CMK (cell line): ENCODE measurements around the gene TARS2.

Experiments
- DNase-seq: peaks from one replicate; pipeline ENCODE4 v3.0.0-alpha.2; 2010; ENCODE audit warnings: low read depth

TARS2 gene, protein sequence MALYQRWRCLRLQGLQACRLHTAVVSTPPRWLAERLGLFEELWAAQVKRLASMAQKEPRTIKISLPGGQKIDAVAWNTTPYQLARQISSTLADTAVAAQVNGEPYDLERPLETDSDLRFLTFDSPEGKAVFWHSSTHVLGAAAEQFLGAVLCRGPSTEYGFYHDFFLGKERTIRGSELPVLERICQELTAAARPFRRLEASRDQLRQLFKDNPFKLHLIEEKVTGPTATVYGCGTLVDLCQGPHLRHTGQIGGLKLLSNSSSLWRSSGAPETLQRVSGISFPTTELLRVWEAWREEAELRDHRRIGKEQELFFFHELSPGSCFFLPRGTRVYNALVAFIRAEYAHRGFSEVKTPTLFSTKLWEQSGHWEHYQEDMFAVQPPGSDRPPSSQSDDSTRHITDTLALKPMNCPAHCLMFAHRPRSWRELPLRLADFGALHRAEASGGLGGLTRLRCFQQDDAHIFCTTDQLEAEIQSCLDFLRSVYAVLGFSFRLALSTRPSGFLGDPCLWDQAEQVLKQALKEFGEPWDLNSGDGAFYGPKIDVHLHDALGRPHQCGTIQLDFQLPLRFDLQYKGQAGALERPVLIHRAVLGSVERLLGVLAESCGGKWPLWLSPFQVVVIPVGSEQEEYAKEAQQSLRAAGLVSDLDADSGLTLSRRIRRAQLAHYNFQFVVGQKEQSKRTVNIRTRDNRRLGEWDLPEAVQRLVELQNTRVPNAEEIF

DNA sequence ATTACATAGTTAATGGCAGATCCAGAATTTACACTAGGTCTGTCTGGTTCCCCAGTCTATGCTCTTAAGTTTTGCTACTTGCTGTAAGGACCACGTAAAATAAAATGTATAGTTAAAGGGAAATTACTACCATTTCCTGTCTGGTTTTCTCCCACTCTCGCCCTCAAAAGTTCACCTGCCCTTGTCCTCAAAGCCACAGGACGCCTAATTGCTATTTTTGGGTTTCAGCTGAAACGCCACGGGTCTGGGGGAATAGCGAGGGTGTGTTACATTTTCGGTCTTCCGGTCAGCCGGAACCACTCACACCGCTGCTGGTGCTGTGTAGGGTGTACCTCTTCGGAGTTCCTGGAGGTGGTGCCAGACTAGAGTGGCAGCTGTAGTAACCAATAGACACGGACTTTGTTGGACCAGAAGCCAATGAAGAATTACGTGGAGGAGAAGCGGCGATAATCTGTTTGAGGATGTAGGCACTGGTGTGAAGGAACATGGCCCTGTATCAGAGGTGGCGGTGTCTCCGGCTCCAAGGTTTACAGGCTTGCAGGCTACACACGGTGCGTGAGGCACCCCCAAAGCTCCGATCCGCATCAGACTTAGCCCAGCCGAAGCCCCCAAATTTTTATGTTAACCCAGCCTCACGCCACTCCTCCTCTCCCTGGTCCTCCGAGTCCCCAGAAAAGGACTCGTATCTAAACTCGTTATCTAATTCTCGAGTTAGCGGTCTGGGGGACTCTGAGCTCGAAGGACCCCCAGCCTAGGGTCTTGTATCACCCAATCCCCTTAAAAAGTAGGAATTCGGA lies at the start of gene TARS2:
Gene TARS2 (plus strand): TSS at position 454 of the 797 bp plus-strand sequence. CDS start 32 bp downstream, at position 486.
- DNase-seq = peak; percentile 94

DNA sequence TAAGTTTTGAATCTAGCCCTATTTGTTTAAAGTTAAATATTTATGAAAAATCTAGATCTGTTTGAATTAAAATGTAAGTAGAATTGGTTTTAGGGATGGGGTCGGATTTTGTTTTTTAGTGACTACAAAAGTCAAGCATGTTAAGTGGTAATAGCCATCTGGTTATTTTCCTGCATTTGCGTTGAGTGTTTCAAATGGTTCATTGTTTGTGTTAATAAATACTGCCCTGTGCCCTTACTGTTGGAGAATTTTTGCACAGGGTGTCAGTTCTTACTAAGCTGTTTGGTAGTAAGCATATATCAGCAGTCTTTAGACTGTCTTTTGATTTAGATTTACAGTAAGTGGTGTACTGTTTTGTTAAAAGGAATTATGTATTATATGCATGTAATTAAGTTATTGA lies 46.1 kb upstream of the TARS2 start:
- no peak for DNase-seq

DNA sequence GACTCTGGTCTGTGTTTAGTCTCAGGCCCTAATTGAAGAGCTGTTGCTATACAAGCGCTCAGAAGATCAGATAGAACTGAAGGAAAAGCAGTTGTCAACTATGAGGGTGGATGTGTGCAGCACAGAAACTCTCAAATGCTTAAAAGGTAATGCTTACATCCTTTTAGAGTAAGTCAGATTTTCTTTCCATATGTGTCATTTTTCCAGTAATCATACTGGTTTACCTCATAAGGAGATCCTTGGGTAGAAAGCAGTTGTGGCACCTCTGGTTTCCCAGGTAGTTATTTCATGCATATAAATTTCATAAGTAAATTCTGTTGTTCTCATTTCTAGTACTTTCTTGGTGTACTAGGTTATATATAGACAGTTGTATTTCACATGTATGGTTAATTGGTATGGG lies 43.0 kb upstream of the TARS2 start:
- no peak for DNase-seq

DNA sequence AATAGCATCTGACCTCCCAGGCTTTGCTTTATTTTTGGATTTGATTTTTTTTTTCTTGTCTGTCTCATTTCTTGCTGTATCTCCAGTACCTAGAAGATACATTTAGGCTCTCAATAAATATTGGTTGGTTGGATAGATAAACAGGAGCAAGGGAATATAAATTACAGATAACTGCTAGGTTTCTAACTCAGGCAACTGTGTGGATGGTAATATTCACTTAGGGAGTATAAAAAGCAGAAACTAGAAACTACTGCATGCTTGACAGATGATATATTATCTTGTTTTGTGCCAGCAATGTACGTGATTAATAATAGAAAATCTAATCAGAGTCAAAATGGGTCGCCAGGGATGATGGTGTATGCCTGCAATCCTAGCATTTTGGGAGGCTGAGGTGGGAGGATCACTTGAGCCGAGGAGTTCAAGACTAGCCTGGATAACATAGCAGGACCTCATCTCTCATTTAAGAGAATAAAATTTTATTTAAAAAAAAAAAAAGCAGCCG lies 31.0 kb upstream of the TARS2 start:
- DNase-seq = no peak

DNA sequence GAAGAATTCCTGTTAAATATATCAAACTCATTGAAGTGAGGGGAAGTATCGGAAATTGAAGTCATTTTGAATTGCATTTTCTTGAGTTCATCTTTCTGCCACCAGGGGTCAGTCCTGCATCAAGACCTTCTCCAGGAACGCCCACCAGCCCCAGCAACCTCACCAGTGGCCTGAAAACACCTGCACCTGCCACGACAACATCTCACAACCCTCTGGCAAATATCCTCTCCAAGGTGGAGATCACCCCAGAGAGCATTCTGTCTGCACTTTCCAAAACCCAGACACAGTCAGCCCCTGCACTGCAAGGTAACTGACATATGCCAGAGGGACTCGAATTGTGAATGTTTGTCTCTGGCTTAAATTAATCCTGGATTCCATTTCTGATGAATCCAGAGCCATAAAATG lies 22.8 kb upstream of the TARS2 start:
- no peak for DNase-seq

DNA sequence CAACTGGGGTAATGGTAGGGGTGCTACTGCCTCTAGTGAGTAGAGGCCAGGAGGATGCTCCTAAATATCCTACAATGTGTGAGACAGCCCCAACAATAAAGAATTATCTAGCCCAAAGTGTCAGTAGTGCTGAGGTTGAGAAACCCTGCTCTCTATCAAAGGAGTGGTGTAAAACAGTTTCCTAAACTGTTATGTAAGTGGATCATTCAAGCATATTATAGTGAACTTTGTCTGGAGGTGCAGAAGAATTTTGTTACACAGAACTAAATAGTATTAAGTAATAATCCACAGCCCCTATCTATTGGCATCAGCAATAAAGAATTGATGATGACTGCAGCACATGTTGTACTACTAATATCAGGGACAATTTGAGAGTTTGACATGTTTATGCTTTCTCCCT lies 20.3 kb upstream of the TARS2 start:
- DNase-seq = no peak

DNA sequence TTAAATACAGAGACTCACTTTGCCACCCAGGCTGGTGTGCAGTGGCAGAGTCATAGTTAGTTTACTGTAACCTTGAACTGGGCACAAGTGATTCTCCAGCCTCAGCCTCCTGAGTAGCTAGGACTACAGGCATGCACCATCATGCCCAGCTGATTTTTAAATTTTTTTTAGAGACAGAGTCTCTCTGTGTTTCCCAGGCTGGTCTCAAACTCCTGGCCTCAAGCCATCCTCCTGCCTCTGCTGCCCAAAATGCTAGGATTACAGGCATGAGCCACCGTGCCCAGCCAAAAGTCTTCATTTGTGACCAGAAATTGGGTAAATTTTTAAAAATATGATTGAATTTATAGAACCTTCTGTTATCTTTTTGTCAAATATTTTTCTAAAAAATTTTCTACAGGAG lies 17.9 kb upstream of the TARS2 start:
- no peak for DNase-seq

DNA sequence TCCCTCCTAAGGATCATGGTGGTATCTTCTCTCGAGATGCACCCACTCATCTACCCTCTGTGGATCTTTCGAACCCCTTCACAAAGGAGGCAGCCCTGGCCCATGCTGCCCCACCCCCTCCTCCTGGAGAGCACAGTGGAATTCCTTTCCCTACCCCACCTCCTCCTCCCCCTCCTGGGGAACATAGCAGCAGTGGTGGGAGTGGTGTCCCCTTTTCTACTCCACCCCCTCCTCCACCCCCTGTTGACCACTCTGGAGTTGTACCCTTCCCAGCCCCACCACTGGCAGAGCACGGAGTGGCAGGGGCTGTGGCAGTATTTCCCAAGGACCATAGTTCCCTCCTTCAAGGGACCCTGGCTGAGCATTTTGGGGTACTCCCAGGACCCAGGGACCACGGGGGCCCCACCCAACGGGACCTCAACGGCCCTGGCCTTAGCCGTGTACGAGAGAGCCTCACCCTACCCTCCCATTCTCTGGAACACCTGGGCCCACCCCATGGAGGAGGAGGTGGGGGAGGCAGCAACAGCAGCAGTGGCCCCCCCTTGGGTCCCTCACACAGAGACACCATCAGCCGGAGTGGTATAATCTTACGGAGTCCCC lies 14.5 kb upstream of the TARS2 start:
- no peak for DNase-seq

DNA sequence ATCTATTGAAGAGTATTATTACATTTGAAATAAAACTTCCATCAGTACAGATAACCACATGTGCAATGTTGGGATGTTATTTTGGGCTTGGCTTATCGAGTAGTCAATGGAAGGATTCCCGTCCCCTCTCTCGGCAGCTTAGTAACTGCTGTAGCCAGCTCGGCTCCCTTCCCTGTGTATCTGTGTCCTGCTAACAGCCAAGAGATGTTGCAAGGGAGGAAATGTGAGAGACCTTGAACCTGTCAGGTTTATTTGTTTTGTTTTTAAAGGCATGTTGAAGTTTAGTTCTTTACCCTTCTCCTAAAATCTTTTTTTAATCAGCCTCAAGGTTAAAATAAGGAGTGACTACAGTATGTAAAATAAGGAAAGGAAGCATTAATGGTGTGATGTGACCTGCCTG lies 13.6 kb upstream of the TARS2 start:
- DNase-seq = no peak

DNA sequence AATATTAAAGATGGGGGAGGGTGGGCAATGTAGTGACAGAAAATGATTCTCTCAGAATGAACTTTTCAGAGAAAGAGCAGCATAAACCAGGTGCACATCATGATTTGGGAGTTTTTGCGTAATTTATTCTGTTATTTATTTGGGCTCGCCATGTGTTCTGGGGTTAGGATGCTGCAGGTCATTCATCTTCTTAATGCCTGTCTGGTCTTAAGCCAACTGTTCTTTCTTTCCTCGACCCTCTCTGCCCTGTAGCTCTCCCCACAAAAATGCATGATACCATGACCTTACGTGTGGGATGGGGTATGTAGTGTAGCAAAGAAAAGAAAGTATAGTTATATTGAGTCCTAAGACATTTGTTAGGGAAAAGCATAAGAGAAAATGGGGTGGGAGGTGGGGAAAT lies 12.3 kb upstream of the TARS2 start:
- no peak for DNase-seq

DNA sequence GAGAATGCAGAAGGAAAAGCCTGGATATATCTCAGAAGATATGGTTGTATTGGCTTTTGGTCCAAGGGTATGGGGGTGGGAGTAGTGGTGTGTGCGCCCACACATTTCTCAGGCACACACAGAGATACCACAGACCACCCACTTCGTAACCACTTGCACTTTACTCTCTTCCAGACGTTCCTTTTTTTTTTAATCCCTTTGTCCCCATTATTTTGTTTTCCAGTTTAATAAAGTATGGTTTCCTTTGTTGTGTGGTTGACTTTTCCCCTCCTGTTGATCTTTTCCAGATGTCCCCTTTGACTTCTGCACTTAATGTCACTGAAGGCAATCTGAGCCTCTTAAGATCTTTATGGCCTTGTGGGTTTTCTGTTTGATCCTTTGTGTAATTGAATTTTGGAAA lies 10.5 kb upstream of the TARS2 start:
- DNase-seq = no peak

DNA sequence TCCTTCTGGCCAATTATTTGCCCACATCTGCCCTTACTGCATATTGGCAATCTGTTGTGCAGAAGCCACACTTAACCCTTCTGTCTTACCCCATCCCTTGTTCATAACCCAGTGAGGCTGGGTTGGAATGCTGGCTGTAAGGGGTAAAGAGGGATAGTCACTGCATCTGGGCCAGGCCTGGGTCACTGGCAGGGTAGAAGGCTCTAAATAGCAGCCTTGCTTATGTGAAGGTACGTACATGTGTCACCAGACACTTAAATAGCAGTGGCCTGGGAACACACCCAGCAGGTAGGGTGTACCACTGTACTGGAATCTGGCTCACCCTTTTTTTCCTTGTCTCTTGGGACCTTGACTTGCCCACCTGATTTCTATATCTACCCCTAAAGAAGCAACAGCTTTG lies 9.9 kb upstream of the TARS2 start:
- DNase-seq = no peak

DNA sequence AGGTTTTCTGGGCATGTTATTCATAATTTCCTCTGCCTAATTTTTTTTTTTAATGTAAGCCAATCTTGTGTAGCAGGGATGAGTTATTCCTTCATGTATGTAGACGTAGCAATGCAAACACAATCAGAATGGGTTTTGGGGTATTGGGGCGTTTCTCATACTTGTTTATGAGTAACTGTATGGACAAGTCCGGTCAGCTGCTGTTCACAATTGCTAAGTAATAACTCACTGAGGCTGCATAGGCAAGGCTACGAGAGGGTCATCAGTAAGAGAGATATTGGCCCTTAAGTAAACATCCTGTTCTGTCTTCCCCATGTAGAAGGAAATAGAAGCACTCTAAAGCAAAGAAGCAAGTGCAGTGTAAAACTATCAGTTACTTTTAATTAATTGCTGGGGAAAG lies 9.5 kb upstream of the TARS2 start:
- no peak for DNase-seq

DNA sequence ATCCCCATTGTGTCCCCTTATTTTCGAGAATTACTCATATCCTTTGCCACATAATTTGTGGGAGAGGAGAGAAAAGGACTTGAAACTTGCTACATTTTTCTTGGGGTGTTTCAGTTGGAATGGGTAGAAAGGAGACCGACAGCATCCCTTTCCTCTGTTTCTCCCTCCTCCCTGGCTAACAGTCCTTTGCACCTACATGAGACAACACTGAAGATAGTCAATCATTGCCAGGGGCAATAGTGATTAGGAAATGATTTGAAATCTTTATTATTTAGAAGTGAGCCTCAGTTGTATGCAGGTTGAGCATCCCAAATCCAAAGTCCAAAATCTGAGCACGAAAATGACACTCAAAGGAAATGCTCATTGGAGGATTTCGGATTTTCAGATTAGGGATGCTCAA lies 7.8 kb upstream of the TARS2 start:
- no peak for DNase-seq

DNA sequence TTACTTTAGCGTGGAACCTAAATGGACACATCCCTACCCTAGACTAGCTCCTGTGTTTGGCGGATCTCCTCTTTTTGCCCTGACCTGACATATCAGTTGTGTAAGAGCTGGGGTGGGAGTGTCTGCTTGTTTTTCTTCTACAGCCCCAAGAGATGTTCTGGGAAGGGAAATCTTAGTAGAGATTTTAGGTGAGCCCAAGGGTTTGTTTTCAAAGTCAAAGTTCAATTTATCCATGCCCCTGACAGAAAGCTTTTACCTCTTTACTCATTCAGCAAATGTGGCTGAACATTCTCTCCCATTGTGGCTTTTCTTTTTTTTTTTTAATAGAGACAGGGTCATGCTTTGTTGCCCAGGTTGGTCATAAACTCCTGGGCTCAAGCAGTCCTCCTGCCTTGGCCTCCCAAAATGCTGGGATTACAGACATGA lies 7.3 kb upstream of the TARS2 start:
- DNase-seq = no peak

DNA sequence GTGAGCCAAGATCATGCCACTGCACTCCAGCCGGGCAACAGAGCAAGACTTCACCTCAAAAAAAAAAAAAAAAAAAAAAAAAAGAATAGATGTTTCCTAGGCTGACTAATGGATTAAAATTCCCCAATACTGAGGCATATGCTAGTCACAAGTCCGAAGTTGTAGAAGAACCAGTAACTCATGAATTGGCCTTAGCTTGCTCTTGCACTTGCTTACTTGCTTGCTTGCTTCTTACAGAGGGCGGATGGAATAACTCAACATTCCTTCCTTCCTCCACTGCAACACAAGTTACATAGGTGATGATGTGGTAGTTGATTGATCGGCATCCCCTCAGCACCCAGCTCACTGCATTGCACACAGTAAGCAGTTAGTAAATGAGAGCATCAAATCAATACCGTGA lies 2.8 kb upstream of the TARS2 start:
- no peak for DNase-seq

DNA sequence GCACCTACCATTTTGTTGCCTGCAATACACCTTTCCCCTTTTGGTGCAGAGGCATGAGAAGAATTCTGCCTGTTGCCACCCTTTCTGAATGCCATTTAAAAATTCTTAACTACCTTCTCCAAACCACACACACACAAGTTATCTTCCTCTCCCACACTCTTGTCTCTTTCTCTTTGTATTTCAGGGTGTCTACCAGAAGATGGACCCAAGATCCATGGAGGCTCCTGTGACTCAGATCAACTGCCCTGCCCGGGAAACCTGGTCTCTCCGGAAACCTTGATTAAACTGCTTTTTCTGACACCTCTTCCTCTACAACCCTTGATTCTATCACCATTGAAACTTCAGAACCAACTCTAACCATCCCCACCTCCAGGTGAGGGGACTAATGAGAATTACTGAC lies 2.4 kb upstream of the TARS2 start:
- DNase-seq = no peak

DNA sequence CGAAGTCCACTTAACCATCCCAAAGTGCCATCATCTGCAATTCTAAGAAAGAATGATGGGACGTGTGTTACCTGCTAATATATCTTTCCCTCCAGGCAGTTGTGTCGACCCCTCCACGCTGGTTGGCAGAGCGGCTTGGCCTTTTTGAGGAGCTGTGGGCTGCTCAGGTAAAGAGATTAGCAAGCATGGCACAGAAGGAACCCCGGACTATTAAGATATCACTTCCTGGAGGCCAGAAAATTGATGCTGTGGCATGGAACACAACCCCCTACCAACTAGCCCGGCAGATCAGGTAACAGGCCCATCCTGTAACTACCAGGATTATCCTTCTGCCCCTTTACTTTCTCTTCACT lies 520 bp downstream of the TARS2 start:
- no peak for DNase-seq

DNA sequence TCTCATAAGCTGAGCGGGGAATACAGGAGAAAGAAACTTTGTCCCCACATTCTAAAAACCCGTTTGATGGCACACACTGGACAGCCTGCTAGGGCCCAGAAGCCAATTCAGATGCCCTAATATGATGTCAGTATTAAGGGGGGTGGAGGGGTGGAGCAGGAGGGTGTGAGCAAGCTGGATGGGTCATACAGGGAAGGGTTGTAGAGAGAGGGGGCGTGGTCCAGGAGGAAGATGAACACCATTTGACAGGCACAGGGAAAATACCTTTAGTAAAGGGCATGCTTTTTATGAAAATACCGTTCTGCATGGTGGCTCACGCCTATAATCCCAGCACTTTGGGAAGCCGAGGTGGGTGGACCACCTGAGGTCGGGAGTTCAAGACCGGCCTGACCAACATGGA lies 6.0 kb downstream of the TARS2 start:
- no peak for DNase-seq

DNA sequence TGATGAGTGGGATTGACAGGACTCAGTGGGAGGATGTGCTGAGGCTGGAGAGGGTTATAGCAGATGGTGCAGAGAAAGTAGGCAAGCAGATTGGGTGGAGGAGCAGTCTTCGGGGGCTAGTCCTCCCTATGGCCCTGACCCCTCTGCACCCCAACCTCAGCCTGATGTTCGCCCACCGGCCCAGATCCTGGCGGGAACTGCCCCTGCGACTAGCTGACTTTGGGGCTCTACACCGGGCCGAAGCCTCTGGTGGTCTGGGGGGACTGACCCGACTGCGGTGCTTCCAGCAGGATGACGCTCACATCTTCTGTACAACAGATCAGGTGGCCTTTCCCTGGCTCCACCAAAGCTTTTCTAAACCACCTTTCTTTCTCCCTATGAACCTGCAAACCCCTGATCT lies 11.1 kb downstream of the TARS2 start:
- DNase-seq = no peak

DNA sequence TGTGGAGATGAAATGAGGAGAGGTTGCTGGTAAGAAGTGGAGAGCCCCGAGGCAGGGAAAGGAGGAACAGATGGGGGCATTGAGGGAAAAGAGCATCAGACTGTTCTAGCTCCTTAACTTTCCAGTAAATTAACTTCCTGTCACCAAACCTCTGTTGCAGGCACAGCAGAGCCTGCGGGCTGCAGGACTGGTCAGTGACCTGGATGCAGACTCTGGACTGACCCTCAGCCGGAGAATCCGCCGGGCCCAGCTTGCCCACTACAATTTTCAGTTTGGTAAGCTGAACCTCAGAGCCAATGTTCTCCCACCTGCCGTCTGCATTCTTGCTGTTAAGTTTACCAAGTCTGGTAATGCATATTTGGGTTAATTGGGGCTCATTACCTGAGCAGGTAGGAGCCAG lies 18.2 kb downstream of the TARS2 start:
- DNase-seq = no peak
